Measurements from ENCODE around the gene SIVA1.
A peak's percentile ranks its signal among the peaks of the same experiment; 100 is the strongest.

Gene SIVA1

DNA sequence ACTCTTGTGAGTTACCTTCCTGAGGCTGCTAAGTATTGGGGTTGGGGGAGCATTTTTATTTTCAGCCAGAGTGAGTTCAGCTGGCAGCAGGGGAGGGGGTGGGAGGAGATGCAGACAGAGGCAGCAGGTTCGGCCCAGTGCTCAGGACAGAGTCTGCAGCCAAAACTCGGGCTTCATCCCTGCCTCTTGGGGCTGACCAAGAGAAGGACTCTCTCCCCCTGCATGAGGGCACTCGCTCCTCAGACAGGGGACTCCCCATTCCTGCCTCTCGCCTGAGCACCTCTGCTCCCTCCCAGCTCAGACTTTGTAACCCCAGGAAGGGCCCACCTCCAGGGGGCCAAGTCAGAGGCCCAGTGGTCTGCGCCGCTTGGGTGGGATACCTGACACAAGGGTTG is 43.7 kb downstream of the SIVA1 start:
- no peak overlapping the region for H3K4me3 ChIP-seq (ENCODE audit: low read depth, low read length)
- TF ChIP-seq, protein P1, sequence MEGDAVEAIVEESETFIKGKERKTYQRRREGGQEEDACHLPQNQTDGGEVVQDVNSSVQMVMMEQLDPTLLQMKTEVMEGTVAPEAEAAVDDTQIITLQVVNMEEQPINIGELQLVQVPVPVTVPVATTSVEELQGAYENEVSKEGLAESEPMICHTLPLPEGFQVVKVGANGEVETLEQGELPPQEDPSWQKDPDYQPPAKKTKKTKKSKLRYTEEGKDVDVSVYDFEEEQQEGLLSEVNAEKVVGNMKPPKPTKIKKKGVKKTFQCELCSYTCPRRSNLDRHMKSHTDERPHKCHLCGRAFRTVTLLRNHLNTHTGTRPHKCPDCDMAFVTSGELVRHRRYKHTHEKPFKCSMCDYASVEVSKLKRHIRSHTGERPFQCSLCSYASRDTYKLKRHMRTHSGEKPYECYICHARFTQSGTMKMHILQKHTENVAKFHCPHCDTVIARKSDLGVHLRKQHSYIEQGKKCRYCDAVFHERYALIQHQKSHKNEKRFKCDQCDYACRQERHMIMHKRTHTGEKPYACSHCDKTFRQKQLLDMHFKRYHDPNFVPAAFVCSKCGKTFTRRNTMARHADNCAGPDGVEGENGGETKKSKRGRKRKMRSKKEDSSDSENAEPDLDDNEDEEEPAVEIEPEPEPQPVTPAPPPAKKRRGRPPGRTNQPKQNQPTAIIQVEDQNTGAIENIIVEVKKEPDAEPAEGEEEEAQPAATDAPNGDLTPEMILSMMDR (IDR thresholded peaks at IDR 0.05; ENCODE audit: borderline replicate concordance, insufficient read depth, low read depth, low read length): no peak

DNA sequence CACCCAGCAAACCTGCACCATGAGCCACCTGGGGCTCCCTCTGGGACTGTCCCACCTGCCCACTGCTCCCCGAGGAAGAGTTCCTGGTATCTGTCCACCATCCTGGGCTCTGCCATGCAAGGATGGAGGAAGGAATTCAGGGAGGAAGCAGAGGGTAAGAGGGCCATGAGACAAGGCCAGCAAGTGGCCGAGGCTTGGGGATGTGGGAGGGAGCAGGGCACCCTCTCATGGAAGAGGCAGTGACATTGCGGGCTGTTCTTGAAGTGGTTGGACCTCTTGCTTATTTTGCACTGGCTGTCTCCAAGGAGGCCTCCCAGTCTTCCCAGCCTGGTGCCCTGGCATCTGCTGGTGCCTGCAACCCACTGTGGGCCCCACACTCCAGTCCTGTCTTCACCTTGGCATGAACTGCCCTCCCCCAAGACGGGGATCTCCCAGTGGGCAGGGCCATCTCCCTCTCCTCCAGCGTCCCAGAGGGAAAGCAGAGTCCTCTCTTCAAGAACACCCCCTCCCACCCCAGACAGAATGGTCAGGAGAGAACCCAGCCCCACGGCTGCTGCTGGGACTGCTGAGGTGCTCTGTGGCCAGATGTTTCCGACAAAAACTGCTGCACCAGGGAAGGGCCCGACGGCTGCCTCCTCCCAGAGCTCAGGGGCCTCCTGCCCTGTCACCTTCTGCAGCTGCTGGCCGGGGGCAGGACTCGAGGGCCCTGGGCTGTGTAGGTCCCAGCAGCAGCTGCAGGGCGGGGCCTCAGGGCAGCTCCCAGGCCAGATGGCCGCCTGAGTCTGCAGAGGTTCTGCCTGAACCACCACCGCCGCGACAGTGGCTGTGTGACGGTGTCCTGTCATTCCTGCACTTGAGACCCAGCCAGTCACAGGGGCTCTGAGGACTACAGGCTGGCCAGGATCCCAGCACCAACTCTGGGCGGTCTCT is 44.4 kb downstream of the SIVA1 start:
- H3K4me3 ChIP-seq (ENCODE audit: low read depth, low read length): no peak overlapping the region
- TF ChIP-seq, protein P1 (IDR thresholded peaks at IDR 0.05; ENCODE audit: borderline replicate concordance, insufficient read depth, low read depth, low read length): no peak

DNA sequence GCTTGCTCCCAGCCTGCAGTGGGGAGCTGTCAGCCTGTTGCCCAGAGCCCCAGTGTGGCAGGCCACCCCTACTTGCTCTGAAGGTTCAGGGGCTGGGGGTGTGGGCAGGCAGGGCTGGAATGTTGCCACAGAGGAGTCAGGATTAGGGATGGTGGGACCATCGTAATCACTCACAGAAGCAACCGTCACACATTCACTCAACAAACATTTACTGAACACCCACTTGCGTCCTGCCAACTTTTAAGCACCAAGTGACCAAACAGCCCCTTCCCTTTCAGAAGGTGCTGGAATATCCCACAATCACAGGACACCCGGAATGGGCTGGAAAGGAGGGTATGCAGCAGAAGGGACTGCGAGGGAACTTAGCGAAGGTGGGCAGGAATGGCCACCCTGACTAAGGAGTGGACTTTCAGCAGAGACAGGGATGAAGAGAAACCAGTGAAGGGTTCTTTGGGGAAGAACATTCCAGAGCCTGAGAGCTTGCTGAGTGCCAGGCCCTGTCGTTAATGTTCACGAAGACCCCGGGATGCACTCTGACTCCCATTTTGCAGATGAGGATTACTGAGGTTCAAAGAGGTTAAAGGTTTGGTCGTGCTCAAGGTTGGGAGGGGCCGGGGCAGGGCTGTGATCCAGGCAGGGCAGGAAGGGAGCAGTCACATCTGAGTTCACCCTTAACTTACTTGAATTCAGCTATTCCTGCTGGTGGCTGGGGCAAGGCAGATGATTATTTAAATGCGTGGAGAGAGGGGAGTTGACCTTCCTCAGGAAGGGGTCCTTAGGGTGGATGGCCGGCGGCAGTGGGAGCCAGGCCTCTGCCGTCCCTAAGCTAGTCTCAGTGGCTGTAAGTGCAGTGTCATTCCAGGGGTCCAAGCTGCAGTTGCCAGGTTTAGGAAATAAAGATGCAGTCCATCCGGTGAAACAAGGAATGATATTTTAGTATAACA is 45.6 kb downstream of the SIVA1 start:
- H3K4me3 ChIP-seq (ENCODE audit: low read depth, low read length): no peak overlapping the region
- TF ChIP-seq, protein P1 (IDR thresholded peaks at IDR 0.05; ENCODE audit: borderline replicate concordance, insufficient read depth, low read depth, low read length): no peak

DNA sequence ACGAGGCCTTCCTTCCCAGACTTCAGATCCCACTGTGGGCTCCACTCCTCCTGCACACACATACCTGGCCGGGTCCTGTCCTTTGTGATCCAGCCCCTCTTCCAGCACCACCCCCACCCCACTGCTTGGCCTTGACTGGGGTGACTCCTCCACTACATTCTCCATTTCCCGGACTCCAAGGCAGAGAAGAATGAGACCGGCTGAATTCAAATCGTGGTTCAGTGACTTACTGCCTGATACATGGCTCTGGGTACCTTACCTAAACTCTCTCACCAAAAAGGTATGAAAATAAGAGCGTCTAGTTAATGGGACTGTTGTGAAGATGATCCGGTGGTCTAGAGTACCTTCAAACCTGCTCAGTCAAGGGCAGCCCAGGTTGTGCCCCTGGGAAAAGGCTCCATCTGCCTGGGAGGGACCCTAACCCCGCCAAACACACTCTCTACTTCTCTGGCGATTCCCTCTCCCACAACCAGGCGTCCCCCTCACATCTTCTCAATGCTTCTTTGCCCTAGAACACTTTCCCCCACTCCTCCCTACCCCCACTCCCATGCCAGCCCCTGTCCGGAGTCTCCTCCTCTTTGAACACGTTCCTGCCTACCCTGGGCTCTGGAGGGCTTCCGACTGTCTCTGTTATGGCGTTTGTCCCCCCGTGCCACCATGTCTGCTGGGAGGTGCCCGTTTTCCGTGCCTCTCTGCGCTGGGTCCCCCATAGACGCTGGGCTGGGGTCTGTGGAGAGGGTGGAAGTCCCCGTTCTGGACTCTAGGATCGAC is 46.5 kb downstream of the SIVA1 start:
- no peak overlapping the region for H3K4me3 ChIP-seq (ENCODE audit: low read depth, low read length)
- TF ChIP-seq, protein P1 (IDR thresholded peaks at IDR 0.05; ENCODE audit: borderline replicate concordance, insufficient read depth, low read depth, low read length): no peak

DNA sequence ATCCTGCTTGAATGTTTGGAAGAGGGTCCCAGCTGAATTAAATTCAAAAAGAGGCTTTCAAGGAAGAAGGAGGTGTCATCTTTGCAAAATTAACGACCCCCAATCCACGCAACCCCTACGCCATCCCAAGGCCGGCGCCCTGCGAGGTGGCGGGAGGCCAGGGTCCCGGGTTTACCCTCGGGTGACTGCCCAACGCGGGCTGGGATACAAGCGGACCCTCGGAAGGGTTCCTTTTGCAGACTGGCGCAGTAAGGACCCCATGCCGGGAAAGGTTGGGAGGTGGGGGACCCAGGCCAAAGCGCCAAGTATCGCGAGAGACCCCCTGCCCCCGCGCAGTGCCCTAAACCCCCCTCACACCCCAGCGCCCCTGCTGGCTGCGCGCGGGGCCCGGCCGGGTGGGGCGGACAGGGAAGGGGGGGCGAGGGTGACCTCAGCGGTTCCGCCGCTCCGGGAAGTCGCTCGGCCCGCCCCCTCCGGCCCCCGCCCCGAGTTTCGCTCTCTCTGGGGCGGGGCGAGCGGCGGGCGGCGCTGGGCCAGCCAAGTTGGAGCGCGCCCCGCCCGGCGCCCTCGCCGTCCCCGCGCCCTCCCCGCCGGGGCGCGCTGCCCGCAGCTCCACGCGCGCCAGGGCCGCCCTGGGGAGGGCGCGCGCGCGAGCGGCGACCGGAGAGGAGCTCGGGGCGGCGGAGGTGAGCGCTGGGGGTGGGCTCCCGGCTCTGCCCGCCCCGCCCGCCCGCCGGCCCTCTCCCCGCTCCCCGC is 47.2 kb downstream of the SIVA1 start:
- peak overlapping the region; percentile 57 for H3K4me3 ChIP-seq (ENCODE audit: low read depth, low read length)
- TF ChIP-seq, protein P1 (IDR thresholded peaks at IDR 0.05; ENCODE audit: borderline replicate concordance, insufficient read depth, low read depth, low read length): peak; percentile 42; the same call in 1 of the 2 replicates

All from GM12875 (cell line).